SK-N-SH (cell line): Measurements from ENCODE around the gene HDLBP. TPM values are rescaled to one million over a fixed set of nuclear protein-coding genes. Genes with fewer than 3 reads are reported as not detected.

Experiments
- CTCF ChIA-PET: fragments of 300-600, 350-600 bp; formaldehyde crosslinking; extraction: SDS; loops from one replicate; lab custom pipeline; 2021; lab: Yijun Ruan, JAX
- POLR2A ChIA-PET: fragments of 350-600 bp; sonication (Branson Sonifier 250); formaldehyde crosslinking; extraction: SDS; loops from one replicate; lab custom pipeline; 2020; ENCODE audit warnings: antibody characterized with exemption, inconsistent platforms; lab: Yijun Ruan, JAX
- DNase-seq: peaks from one replicate; pipeline ENCODE4 v3.0.0; 2012
- H2AFZ ChIP-seq: fragments of 200-600 bp; sonication (generic); 2 replicates; pipeline ENCODE4 v1.8.1; 2016; ENCODE audit warnings: antibody characterized with exemption, mild to moderate bottlenecking, low read depth
- H3F3A ChIP-seq: fragments of 200-600 bp; sonication (generic); replicated peaks from 2 replicates; pipeline ENCODE3; 2016; ENCODE audit warnings: antibody characterized with exemption, mild to moderate bottlenecking; ENCODE audit not compliant: insufficient read depth
- H3K27ac ChIP-seq, 2 experiments: fragments of 200-500 bp in 1 of 2; fragments of 200-600 bp in 1 of 2; sonication (Bioruptor generic) in 1 of 2; sonication (generic), shearing (Covaris generic) in 1 of 2; 2 replicates each; pipeline versions ENCODE4 v1.5.1 to v1.6.1; 2014 to 2016; ENCODE audit warnings: low read depth in 2 of 2, inconsistent platforms in 1 of 2, low read length in 1 of 2, mild to moderate bottlenecking in 1 of 2, mixed read lengths in 1 of 2
- H3K27me3 ChIP-seq: fragments of 200-600 bp; sonication (generic), shearing (Covaris generic); 2 replicates; pipeline ENCODE4 v1.6.1; 2016; ENCODE audit warnings: mixed run types; ENCODE audit not compliant: insufficient read depth
- H3K36me3 ChIP-seq, 2 experiments: fragments of 200-500 bp in 1 of 2; fragments of 200-600 bp in 1 of 2; sonication (Bioruptor generic) in 1 of 2; sonication (generic) in 1 of 2; replicated peaks in 1 of 2; 2 replicates each; pipeline versions ENCODE3 to v1.5.1; 2014 to 2016; ENCODE audit warnings: low read length in 1 of 2, mild to moderate bottlenecking in 1 of 2; ENCODE audit not compliant: insufficient read depth in 2 of 2, control insufficient read depth in 1 of 2
- H3K4me1 ChIP-seq, 2 experiments: fragments of 200-500 bp in 1 of 2; fragments of 200-600 bp in 1 of 2; sonication (Bioruptor generic) in 1 of 2; sonication (generic), shearing (Covaris generic) in 1 of 2; 2 replicates each; pipeline versions ENCODE4 v1.5.1 to v1.6.1; 2014 to 2016; ENCODE audit warnings: low read depth in 1 of 2, low read length in 1 of 2, mixed run types in 1 of 2; ENCODE audit not compliant: insufficient read depth in 2 of 2, control insufficient read depth in 1 of 2
- H3K4me2 ChIP-seq: fragments of 200-600 bp; sonication (generic), shearing (Covaris generic); 2 replicates; pipeline ENCODE4 v1.6.1; 2017; ENCODE audit warnings: mixed run types
- H3K4me3 ChIP-seq, 2 experiments: fragments of 200-500 bp in 1 of 2; fragments of 200-600 bp in 1 of 2; sonication (Bioruptor generic) in 1 of 2; sonication (generic), shearing (Covaris generic) in 1 of 2; 2 replicates each; pipeline versions ENCODE4 v1.5.1 to v1.8.1; 2014 to 2016; ENCODE audit warnings: low read depth in 2 of 2, inconsistent platforms in 1 of 2, low read length in 1 of 2, mild to moderate bottlenecking in 1 of 2, mixed read lengths in 1 of 2, moderate library complexity in 1 of 2
- H3K79me2 ChIP-seq: fragments of 200-600 bp; sonication (generic); 2 replicates; pipeline ENCODE4 v1.8.1; 2017; ENCODE audit warnings: mild to moderate bottlenecking; ENCODE audit not compliant: insufficient read depth
- H3K9ac ChIP-seq: fragments of 200-600 bp; sonication (generic); 2 replicates; pipeline ENCODE4 v1.6.1; 2017; ENCODE audit warnings: mixed run types
- H3K9me2 ChIP-seq: fragments of 200-600 bp; sonication (generic); 2 replicates; pipeline ENCODE4 v1.6.1; 2017; ENCODE audit warnings: mixed run types
- H3K9me3 ChIP-seq: fragments of 200-600 bp; sonication (generic); 2 replicates; pipeline ENCODE4 v1.6.1; 2017; ENCODE audit warnings: mixed run types, mild to moderate bottlenecking, moderate library complexity
- H4K20me1 ChIP-seq: fragments of 200-600 bp; sonication (generic); 2 replicates; pipeline ENCODE4 v1.6.1; 2017; ENCODE audit warnings: mild to moderate bottlenecking, mixed run types; ENCODE audit not compliant: insufficient read depth
- ELF1 ChIP-seq: IDR thresholded peaks from 2 replicates; pipeline ENCODE4 v1.4.0; 2012
- FOSL2 ChIP-seq: IDR thresholded peaks from 2 replicates; pipeline ENCODE4 v1.4.0; 2012; ENCODE audit warnings: low read depth, mild to moderate bottlenecking, moderate library complexity, borderline replicate concordance
- FOXJ3 ChIP-seq: sonication (generic); formaldehyde crosslinking; IDR thresholded peaks from 2 replicates; pipeline ENCODE4 v1.5.1; 2020; ENCODE audit warnings: mild to moderate bottlenecking, missing genetic modification reagents
- FOXM1 ChIP-seq: IDR thresholded peaks from 2 replicates; pipeline ENCODE4 v1.4.0; 2012; ENCODE audit warnings: low read depth, mild to moderate bottlenecking
- GABPA ChIP-seq: IDR thresholded peaks from 2 replicates; pipeline ENCODE4 v1.4.0; 2012; ENCODE audit warnings: low read depth, mild to moderate bottlenecking
- GATA2 ChIP-seq: sonication (generic); formaldehyde crosslinking; IDR thresholded peaks from 2 replicates; pipeline ENCODE4 v1.5.0; 2020; ENCODE audit warnings: mild to moderate bottlenecking, missing genetic modification reagents
- JUND ChIP-seq: IDR thresholded peaks from 2 replicates; pipeline ENCODE4 v1.4.0; 2012
- MAX ChIP-seq: IDR thresholded peaks from 2 replicates; pipeline ENCODE4 v1.4.0; 2012; ENCODE audit warnings: low read depth
- MEF2A ChIP-seq: IDR thresholded peaks from 2 replicates; pipeline ENCODE4 v1.4.0; 2012; ENCODE audit warnings: low read depth, borderline replicate concordance
- MXI1 ChIP-seq: IDR thresholded peaks from 2 replicates; pipeline ENCODE4 v1.6.1; 2012; ENCODE audit warnings: mild to moderate bottlenecking, low read depth, low read length, improper control_type of control experiment
- PBX3 ChIP-seq: IDR thresholded peaks from 2 replicates; pipeline ENCODE4; 2012
- POLR2AphosphoS5 ChIP-seq: IDR thresholded peaks from 2 replicates; pipeline ENCODE4 v1.6.1; 2012; ENCODE audit warnings: low read depth, low read length
- RCOR1 ChIP-seq: fragments of 150-350 bp; IDR thresholded peaks from 2 replicates; pipeline ENCODE4 v1.6.1; 2017; ENCODE audit warnings: antibody characterized with exemption, low read length
- REST ChIP-seq: IDR thresholded peaks from 2 replicates; pipeline ENCODE4 v1.6.1; 2012; ENCODE audit warnings: mild to moderate bottlenecking, low read depth, low read length, moderate library complexity
- RXRA ChIP-seq: IDR thresholded peaks from 2 replicates; pipeline ENCODE4 v1.4.0; 2012; ENCODE audit warnings: low read depth, mild to moderate bottlenecking, borderline replicate concordance
- SMC3 ChIP-seq: IDR thresholded peaks from 2 replicates; pipeline ENCODE4 v1.6.1; 2012; ENCODE audit warnings: low read depth, low read length, improper control_type of control experiment
- TAF1 ChIP-seq: IDR thresholded peaks from 2 replicates; pipeline ENCODE4 v1.6.1; 2012; ENCODE audit warnings: low read depth, mild to moderate bottlenecking, low read length, moderate library complexity, borderline replicate concordance
- TCF12 ChIP-seq: IDR thresholded peaks from 2 replicates; pipeline ENCODE4 v1.4.0; 2012
- TEAD4 ChIP-seq: IDR thresholded peaks from 2 replicates; pipeline ENCODE4 v1.4.0; 2012; ENCODE audit warnings: mild to moderate bottlenecking, borderline replicate concordance; ENCODE audit not compliant: insufficient read depth
- USF2 ChIP-seq: fragments of 150-350 bp; IDR thresholded peaks from 2 replicates; pipeline ENCODE4 v1.6.1; 2017; ENCODE audit warnings: antibody characterized with exemption, low read length, low read depth, borderline replicate concordance
- YY1 ChIP-seq: IDR thresholded peaks from 2 replicates; pipeline ENCODE4 v1.4.0; 2012; ENCODE audit warnings: low read depth, mild to moderate bottlenecking
- WGBS: methylation state at CpG from one replicate; pipeline ENCODE4 v1.1.6; 2017; ENCODE audit warnings: low lambda C conversion rate; 5-methylcytosine and 5-hydroxymethylcytosine counted together
- polyA plus RNA-seq, 3 experiments: library from polyadenylated mRNA; depleted of rRNA; stranded (reverse); fragments of >200 nt; gene quantifications; 2 replicates each; pipeline ENCODE4 v1.2.3, GENCODE V29; 2012

Gene HDLBP
- polyA plus RNA-seq, 1 of the 3 experiments (the other 2 are of a cell fraction): 263 TPM

- TF ChIP-seq RXRA (no peak), JUND (no peak), FOSL2 (no peak), PBX3 (no peak), YY1 (no peak), MXI1 (no peak)
These were observed 82.5 kb downstream of the HDLBP start (continued) for GRCh38 chr2:241232736-241233575.

- TF ChIP-seq FOXJ3 (CRISPR knock-in tag) (no peak), GABPA (no peak), FOSL2 (no peak), SMC3 (no peak), TCF12 (no peak), REST (no peak), ELF1 (no peak), TEAD4 (no peak), TAF1 (no peak), POLR2AphosphoS5 (no peak), USF2 (no peak), MEF2A (no peak), PBX3 (no peak), GATA2 (CRISPR knock-in tag) (no peak), MAX (no peak), FOXM1 (no peak), RCOR1 (no peak)
- peaks cover 14% of the 10 kb centered on the region for H3K79me2 ChIP-seq
- H3K27ac ChIP-seq: no peak overlapping the region
- peaks cover 56% of the 10 kb centered on the region for H4K20me1 ChIP-seq
- H3K36me3 ChIP-seq: peaks cover 26 to 84% of the 10 kb centered on the region in 2 experiments
- 95% methylated on average over 11 of the region's 19 CpGs for WGBS
- CTCF ChIA-PET: no interaction called here
- H3K27me3 ChIP-seq: no peaks in the 10 kb centered on the region
- DNase-seq: no peak
- no peak overlapping the region for H3K4me3 ChIP-seq
- H3K9me2 ChIP-seq: no peaks in the 10 kb centered on the region
- no peak overlapping the region for H3K9ac ChIP-seq
- no peak overlapping the region for H3K4me2 ChIP-seq
- peaks cover 19% of the 10 kb centered on the region for H3F3A ChIP-seq
- H2AFZ ChIP-seq: no peak overlapping the region
- POLR2A ChIA-PET: no interaction called here
- H3K4me1 ChIP-seq: peaks cover 0 to 7% of the 10 kb centered on the region in 2 experiments; a peak in 1 of 4 replicates
- no peaks in the 10 kb centered on the region for H3K9me3 ChIP-seq
These were observed 85.0 kb downstream of the HDLBP start for GRCh38 chr2:241230435-241230834.
